Putamen (tissue), 1 donor: Measurements from ENCODE around the gene TIMP2.
"Not testable (repeated sequence)": the region's sequence is repeated elsewhere in the genome, so short reads cannot be mapped to it uniquely, and the experiment has no call there.

Experiments
- DNase-seq: peaks from one replicate; pipeline ENCODE4 v3.0.0-alpha.2; 2016; ENCODE audit warnings: low spot score

Gene TIMP2

DNA sequence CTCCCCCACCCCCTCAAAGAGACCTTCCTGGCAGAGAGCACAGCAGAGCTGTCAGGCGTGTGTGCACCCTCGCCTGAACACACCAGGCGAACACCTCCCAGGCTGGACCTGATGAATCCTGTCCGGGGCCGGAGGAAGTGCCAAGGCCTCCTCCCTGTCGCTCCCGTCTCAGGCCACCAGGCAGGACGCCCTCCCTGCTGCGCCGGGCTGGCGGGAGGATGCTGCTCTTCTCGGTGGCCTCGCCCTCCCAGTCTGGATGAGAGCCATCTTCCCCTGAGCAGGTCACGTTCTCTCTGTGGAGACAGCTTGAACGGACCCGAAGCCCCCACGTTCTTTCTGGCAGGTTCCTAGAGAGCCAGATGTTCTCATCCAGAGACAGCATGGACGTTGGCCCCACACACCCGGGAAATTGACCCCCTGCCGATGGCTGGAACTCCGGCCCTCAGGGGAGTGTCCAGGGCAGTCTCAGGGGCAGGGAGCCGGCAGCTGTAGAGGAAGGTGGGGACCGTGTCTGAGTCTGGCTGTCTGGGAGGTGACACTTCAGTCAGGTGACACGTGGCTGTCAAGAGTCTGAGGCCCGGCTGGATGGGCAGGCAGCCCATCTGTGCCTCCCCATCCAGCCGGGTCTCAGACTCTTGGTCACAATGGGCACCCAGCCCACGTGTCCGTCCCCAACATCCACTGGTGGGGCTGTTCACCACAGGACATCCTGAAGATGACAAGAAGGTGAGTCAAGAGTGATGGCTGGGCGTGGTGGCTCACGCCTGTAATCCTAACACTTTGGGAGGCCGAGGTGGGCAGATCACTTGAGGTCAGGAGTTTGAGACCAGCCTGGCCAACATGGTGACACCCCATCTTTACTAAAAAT, 5.0 kb upstream of the TIMP2 start:
- DNase-seq: no peak

DNA sequence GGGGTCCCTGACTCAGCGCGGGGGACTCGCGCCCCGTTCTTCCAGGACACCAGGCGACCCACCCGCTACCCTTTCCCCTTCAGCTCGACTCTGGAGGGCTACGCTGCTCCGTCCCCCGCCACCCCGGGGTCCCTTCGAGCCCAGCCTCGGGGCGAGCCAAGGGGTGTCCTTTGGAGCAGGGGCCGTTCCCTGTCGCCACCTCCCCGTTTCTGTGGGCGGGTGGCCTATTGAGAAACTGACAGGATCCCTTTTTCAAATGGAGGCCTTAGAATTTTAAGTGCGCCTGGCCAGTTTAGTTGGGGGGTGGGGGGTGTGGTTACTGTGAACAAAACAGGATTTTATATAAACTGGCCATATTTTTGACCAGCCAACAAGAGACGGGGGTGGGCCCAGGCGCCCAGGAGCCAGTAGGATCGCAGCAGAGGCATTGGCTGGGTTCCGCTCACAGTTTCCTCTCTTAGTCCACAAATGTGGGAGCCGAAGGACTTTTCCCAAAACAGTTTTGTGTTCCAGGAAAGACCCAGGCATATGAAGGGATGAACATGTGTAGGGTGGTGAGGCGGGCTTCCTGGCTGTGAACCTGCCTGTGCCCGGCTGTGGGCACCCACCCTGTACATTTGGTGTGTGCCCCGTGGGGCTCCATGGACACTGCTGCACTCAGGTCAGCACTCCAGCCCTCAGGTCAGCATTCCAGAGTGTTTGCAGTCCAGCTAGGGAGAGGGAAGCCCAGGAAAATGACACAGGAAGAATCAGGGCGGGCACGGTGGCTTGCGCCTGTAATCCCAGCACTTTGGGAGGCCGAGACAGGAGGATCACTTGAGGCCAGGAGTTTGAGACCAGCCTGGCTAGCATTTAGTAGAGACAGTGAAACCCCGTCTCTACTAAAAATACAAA, 722 bp upstream of the TIMP2 start:
- peak; percentile 51 for DNase-seq

- DNase-seq: no peak
Observed at GRCh38 chr17:78924481-78925151, 571 bp downstream of the TIMP2 start.

DNA sequence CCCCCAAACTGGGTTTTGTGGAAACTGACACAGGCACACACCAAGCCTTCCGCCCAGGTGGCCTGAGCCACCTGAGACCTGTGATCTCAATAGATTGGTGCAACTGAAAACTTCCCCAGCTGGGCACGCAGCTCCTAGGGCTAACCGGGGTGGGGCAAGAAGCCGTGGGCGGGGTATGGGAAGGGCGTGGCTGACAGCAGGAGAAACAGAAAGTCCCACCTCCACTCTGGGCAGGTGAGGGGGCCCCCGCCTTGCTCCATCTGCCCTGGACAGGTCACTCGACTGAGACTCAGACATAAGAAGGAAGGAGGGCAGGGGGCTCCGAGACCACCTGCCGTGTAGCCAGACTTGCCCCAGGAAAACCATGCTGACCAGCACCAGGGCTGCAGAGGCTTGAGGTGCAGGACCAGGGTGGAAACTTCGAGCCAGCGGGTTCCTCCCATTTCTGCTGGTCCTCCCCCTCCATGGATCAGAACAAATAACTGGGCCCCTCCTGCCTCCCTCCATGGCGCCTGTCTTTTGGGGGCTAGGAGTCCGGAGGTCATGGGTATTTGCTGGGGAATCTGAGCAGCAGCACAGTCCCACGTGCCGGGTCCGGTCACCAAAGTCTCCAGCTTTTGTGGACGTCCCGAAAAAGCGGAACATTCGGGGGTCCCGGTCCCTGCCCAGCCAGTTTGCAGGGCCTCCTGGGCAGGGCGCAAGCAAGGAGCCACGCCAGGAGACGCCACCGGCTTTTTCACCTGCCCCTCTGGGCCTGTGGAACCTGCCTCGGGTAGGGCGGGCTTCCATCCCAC, 1.3 kb downstream of the TIMP2 start:
- DNase-seq: no peak

- no peak for DNase-seq
Observed at GRCh38 chr17:78922816-78923498, 2.2 kb downstream of the TIMP2 start.

- peak; percentile 81 for DNase-seq
Observed at GRCh38 chr17:78921437-78921971, 3.7 kb downstream of the TIMP2 start.

- DNase-seq: no peak
Observed at GRCh38 chr17:78920528-78920927, 4.7 kb downstream of the TIMP2 start.

DNA sequence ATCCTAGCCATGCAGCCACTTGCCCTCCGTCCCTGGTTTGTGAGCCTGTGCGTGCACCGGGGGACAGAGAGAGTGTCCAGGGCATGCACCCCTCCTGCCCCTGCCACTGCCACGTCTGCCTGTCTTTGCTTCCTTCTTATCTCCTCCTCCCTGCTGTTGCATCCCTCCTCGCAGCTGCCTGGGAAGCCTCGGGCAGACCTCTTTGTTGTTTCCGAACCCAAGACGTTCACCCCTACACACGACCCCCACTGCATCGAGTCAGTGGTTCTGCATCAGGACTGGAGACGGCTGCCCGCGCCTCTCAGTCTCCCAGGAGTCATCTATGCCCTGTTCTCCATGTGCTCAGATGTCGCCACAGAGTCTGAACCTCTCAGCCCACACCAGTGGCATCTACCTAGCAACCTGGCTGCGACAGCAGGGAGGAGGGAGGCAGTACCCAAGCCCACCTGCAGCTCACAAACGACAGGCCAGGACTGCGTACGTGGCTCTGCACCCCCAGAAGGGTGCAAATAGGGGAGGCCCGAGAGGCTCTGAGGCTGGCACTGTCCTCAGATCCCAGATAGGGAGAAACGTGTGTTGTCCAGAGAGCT, 5.2 kb downstream of the TIMP2 start:
- no peak for DNase-seq

DNA sequence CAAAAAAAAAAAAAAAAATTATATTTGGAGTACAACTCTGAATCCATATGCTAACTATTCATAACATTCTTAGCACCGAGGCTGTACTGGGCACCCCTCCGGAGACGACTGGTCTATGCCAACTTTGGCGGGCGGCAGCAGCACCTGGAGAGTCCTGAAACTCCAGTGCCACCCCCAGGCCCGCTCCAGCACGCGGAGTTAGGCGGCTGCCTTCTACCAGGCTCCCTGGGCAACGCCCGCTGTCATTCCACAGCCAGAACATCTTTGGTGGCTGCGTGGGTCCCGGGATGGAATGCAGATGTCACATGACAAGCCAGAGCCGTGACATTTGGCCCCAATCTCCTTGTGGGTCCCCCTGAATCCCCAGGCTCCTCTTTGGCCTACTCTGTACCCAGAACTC, 6.2 kb downstream of the TIMP2 start:
- no peak for DNase-seq

GRCh38 chr17:78917451-78918275, 7.5 kb downstream of the TIMP2 start:
- DNase-seq: no peak

- DNase-seq: no peak
Observed at GRCh38 chr17:78915872-78916632, 9.1 kb downstream of the TIMP2 start.

DNA sequence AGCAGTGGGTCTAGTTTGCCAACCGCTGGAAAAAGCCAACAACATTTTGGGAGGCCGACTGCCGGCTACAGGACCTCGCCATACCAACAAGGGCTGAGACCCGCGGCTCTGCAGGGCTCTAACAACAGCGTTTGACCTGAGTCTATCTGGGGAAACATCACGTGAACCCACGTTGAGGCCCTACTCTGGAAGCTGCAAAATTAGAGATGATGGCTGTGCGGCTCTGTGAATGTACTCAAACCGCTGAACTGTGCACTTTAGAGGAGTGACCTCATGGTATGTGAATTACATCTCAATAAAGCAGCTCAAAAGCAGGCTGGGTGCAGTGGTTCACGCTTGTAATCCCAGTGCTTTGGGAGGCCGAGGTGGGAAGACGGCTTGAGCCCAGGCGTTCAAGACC, 12.1 kb downstream of the TIMP2 start:
- no peak for DNase-seq

GRCh38 chr17:78912082-78912481, 13.1 kb downstream of the TIMP2 start:
- no peak for DNase-seq

DNA sequence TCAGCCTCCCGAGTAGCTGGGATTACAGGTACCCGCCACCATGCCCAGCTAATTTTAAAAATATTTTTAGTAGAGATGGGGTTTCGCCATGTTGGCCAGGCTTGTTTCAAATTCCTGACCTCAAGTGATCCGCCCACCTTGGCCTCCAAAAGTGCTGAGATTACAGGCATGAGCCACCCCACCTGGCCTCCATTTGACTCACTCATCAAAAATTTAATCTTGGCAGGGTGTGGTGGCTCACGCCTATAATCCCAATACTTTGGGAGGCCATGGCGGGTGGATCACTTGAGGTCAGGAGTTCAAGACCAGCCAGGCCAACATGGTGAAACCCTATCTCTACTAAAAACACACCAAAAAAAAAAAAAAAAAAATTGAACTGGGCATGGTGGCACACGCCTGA, 13.6 kb downstream of the TIMP2 start:
- DNase-seq: not testable (repeated sequence)

GRCh38 chr17:78910497-78911284, 14.5 kb downstream of the TIMP2 start:
- DNase-seq: no peak

GRCh38 chr17:78908426-78908825, 16.8 kb downstream of the TIMP2 start:
- DNase-seq: no peak

DNA sequence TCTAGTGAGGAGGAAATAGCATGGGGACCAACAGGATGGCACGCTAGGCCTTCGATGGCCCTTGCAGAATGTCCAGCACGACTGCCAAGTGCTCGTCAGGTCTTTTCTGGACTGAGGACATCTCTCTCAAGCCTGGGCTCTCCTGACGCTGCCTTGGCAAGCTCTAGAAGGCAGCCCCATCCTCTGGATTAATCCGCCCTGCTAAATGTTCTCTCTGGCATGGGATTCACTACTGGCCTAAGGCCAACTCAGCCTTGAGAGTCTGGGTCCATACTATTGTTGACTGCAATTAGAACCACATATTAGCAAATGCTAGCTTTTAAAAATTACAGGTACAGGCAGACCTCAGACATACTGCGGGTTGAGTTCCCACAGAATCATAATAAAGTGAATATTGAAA, 19.6 kb downstream of the TIMP2 start:
- no peak for DNase-seq

DNA sequence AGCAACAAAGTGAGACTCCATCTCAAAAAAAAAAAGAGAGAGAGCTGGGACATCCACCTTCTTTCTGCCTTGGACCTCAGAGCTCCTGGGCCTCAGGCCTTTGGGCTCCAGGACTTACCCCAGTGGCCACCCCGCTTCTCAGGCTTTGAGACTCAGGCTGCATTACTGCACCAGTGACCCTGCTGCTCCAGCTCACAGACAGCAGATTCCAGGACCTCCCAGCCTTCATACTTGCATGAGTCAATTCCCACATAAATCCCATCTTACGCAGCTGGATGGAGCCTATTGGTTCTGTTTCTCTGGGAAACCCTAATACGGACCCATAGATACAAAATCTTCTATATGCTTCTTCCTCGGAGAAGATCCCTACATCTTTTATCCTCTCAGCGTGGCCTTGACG, 20.1 kb downstream of the TIMP2 start:
- no peak for DNase-seq
